H1 (cell line): ENCODE measurements around the gene LDAH.

Experiments used
- CHD2 ChIP-seq: IDR thresholded peaks from 2 replicates; pipeline ENCODE4 v1.6.1; 2012; ENCODE audit warnings: low read length, improper control_type of control experiment
- NRF1 ChIP-seq: IDR thresholded peaks from 2 replicates; pipeline ENCODE4 v1.6.1; 2011; ENCODE audit warnings: mild to moderate bottlenecking, low read depth, low read length, improper control_type of control experiment
- RFX5 ChIP-seq: IDR thresholded peaks from 2 replicates; pipeline ENCODE4 v1.6.1; 2011; ENCODE audit warnings: low read depth, low read length, improper control_type of control experiment, borderline replicate concordance
- TF ChIP-seq, protein P1 (sequence below), 3 experiments: IDR thresholded peaks; 1 replicate in 2 of 3; 2 replicates in 1 of 3; pipeline versions ENCODE4 v1.5.1 to v1.6.1; 2011; ENCODE audit warnings: low read length in 3 of 3, mild to moderate bottlenecking in 3 of 3, inconsistent platforms in 2 of 3, low read depth in 1 of 3, moderate library complexity in 1 of 3; ENCODE audit not compliant: insufficient read depth in 1 of 3; ENCODE audit errors: control extremely low read depth in 1 of 3
- TF ChIP-seq, protein P2 (sequence below): IDR thresholded peaks from 2 replicates; pipeline ENCODE4 v1.6.1; 2012; ENCODE audit warnings: low read length, inconsistent platforms

- TF ChIP-seq, protein P1, sequence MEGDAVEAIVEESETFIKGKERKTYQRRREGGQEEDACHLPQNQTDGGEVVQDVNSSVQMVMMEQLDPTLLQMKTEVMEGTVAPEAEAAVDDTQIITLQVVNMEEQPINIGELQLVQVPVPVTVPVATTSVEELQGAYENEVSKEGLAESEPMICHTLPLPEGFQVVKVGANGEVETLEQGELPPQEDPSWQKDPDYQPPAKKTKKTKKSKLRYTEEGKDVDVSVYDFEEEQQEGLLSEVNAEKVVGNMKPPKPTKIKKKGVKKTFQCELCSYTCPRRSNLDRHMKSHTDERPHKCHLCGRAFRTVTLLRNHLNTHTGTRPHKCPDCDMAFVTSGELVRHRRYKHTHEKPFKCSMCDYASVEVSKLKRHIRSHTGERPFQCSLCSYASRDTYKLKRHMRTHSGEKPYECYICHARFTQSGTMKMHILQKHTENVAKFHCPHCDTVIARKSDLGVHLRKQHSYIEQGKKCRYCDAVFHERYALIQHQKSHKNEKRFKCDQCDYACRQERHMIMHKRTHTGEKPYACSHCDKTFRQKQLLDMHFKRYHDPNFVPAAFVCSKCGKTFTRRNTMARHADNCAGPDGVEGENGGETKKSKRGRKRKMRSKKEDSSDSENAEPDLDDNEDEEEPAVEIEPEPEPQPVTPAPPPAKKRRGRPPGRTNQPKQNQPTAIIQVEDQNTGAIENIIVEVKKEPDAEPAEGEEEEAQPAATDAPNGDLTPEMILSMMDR (IDR thresholded peaks at IDR 0.05; ENCODE audit: control extremely low read depth in 1 of 3, insufficient read depth in 1 of 3, low read depth in 1 of 3, low read length in 3 of 3) = no peak
- TF ChIP-seq, protein P2, sequence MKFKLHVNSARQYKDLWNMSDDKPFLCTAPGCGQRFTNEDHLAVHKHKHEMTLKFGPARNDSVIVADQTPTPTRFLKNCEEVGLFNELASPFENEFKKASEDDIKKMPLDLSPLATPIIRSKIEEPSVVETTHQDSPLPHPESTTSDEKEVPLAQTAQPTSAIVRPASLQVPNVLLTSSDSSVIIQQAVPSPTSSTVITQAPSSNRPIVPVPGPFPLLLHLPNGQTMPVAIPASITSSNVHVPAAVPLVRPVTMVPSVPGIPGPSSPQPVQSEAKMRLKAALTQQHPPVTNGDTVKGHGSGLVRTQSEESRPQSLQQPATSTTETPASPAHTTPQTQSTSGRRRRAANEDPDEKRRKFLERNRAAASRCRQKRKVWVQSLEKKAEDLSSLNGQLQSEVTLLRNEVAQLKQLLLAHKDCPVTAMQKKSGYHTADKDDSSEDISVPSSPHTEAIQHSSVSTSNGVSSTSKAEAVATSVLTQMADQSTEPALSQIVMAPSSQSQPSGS = no peak
- no peak for TF ChIP-seq CHD2
- no peak for TF ChIP-seq RFX5
- TF ChIP-seq NRF1 = no peak
Measured at GRCh38 chr2:20647211-20647610, 175.7 kb downstream of the LDAH start.
